Measurements from ENCODE around the gene SP7. TPM values are rescaled to one million over a fixed set of nuclear protein-coding genes. Genes with fewer than 3 reads are reported as not detected.
A peak's percentile ranks its signal among the peaks of the same experiment; 100 is the strongest.

The SP7 gene
- not detected for total RNA-seq
- polyA plus RNA-seq (ENCODE audit: insufficient read depth, low read depth, low replicate concordance) = not detected
- long read RNA-seq, donor 1, partial matches to known transcripts = 368 of 451 reads
- long read RNA-seq, donor 1, other reads (novel, unspliced or antisense) = 83 of 451 reads
- long read RNA-seq, donor 2 = 0 reads
- long read RNA-seq, donor 3 = 0 reads
- long read RNA-seq, donor 4 = 0 reads
- long read RNA-seq, donor 5 = 0 reads
- long read RNA-seq, donor 6 = 0 reads
- long read RNA-seq, donor 7 = 0 reads
- long read RNA-seq, donor 8 = 0 reads
- long read RNA-seq, donor 9 = 0 reads
- long read RNA-seq, donor 10, partial matches to known transcripts = 574 of 760 reads
- long read RNA-seq, donor 10, other reads (novel, unspliced or antisense) = 186 of 760 reads

GRCh38 chr12:53336181-53336681 lies at the start of gene SP7:
SP7 (minus strand) TSS chr12:53336354; CDS start chr12:53335646, 708 bp downstream.
- intact Hi-C loops (cut with DNase I) = loop anchor here (10.0 kb wide), 1 partner anchor 179 kb away; no protein-coding TSS in a partner anchor
- FAIRE-seq (no peak), DNase-seq (no peak)
- no peak within 1 kb of the TSS for H3K27ac ChIP-seq (ENCODE audit: low read depth in 2 of 2, low read length in 2 of 2)
- H3K4me1 ChIP-seq (ENCODE audit: control insufficient read depth in 2 of 3, insufficient read depth in 2 of 3, low read depth in 1 of 3, low read length in 3 of 3) = no peaks in the 10 kb centered on the region
- TF ChIP-seq CTCF (IDR thresholded peaks at IDR 0.05; ENCODE audit: borderline replicate concordance, extremely low read depth, insufficient read depth) = no peak
- H3K4me3 ChIP-seq (ENCODE audit: low read length in 3 of 3) = no peak within 1 kb of the TSS
- H3K9ac ChIP-seq (ENCODE audit: low read length in 3 of 3) = no peak within 1 kb of the TSS
- no peaks in the 10 kb centered on the region for H3K9me3 ChIP-seq (ENCODE audit: control insufficient read depth in 2 of 3, insufficient read depth in 1 of 3, low read length in 3 of 3)
- peaks cover 2% of the 10 kb centered on the region for H3K27me3 ChIP-seq (ENCODE audit: control insufficient read depth, insufficient read depth, low read length)
- H3K36me3 ChIP-seq (ENCODE audit: control insufficient read depth in 2 of 3, insufficient read depth in 3 of 3, low read length in 3 of 3) = no peaks in the 10 kb centered on the region

GRCh38 chr12:53383258-53383657 lies 47.1 kb upstream of the SP7 start:
- Histone ChIP-seq H3K4me1 (ENCODE audit: control insufficient read depth in 2 of 3, insufficient read depth in 2 of 3, low read depth in 1 of 3, low read length in 3 of 3) (peaks cover 0 to 44% (median 37%) of the 10 kb centered on the region in 3 donors), H3K9ac (ENCODE audit: low read length in 3 of 3) (no peak overlapping the region), H3K4me3 (ENCODE audit: low read length in 3 of 3) (peak overlapping the region in 2 of 3 donors; percentile 43 to 75), H3K27ac (ENCODE audit: low read depth in 2 of 2, low read length in 2 of 2) (no peak overlapping the region), H3K27me3 (ENCODE audit: control insufficient read depth, insufficient read depth, low read length) (no peaks in the 10 kb centered on the region), H3K36me3 (ENCODE audit: control insufficient read depth in 2 of 3, insufficient read depth in 3 of 3, low read length in 3 of 3) (peaks cover 7 to 14% (median 11%) of the 10 kb centered on the region in 3 donors), H3K9me3 (ENCODE audit: control insufficient read depth in 2 of 3, insufficient read depth in 1 of 3, low read length in 3 of 3) (no peaks in the 10 kb centered on the region)
- intact Hi-C loops (cut with DNase I) = no loop called here
- FAIRE-seq (no peak), DNase-seq (peak in 1 of 5 donors; percentile 31)
- TF ChIP-seq CTCF (IDR thresholded peaks at IDR 0.05; ENCODE audit: borderline replicate concordance, extremely low read depth, insufficient read depth) = no peak

GRCh38 chr12:53381731-53382630 lies 45.8 kb upstream of the SP7 start:
- peaks cover 0 to 39% (median 34%) of the 10 kb centered on the region in 3 donors for H3K4me1 ChIP-seq (ENCODE audit: control insufficient read depth in 2 of 3, insufficient read depth in 2 of 3, low read depth in 1 of 3, low read length in 3 of 3)
- peak overlapping the region; percentile 58 to 88 for H3K27ac ChIP-seq (ENCODE audit: low read depth in 2 of 2, low read length in 2 of 2)
- FAIRE-seq (no peak), DNase-seq (peak in 3 of 5 donors; percentile 18 to 87 (median 51))
- H3K4me3 ChIP-seq (ENCODE audit: low read length in 3 of 3) = peak overlapping the region; percentile 18 to 75 (median 43)
- H3K9me3 ChIP-seq (ENCODE audit: control insufficient read depth in 2 of 3, insufficient read depth in 1 of 3, low read length in 3 of 3) = no peaks in the 10 kb centered on the region
- H3K36me3 ChIP-seq (ENCODE audit: control insufficient read depth in 2 of 3, insufficient read depth in 3 of 3, low read length in 3 of 3) = peaks cover 7 to 14% (median 11%) of the 10 kb centered on the region in 3 donors
- intact Hi-C loops (cut with DNase I) = no loop called here
- peak overlapping the region in 2 of 3 donors; percentile 15 to 38 for H3K9ac ChIP-seq (ENCODE audit: low read length in 3 of 3)
- peak; percentile 74 for TF ChIP-seq CTCF (IDR thresholded peaks at IDR 0.05; ENCODE audit: borderline replicate concordance, extremely low read depth, insufficient read depth)
- no peaks in the 10 kb centered on the region for H3K27me3 ChIP-seq (ENCODE audit: control insufficient read depth, insufficient read depth, low read length)
